Heart left ventricle (tissue), 13 donors: Measurements from ENCODE around the gene ZC2HC1C.

Experiments used
- CTCF ChIP-seq, 12 donors: fragments of 200-600 bp; sonication (generic) in 4 of 12; IDR thresholded peaks; one replicate each; pipeline versions ENCODE4 v1.5.0 to v1.8.0; 2018 to 2022; ENCODE audit warnings: antibody characterized with exemption in 12 of 12, mild to moderate bottlenecking in 5 of 12
- POLR2A ChIP-seq, 2 donors: fragments of 450-650 bp; IDR thresholded peaks; one replicate each; pipeline ENCODE4 v1.6.1; 2017; ENCODE audit warnings: antibody characterized with exemption in 2 of 2, mild to moderate bottlenecking in 2 of 2, moderate library complexity in 2 of 2
- donor health status: ischemic (EF 13 %, LVEDD 7.1; RV severe dilation, severe dysfunction).
- donor health status: DM: no; HTN: yes; CAD: no.
- donor health status: DM: no; HTN: no; CAD: no.
- donor health status: ischemic (EF 25% LVEDD 6.9; RV normal size, moderate dysfunction).
- donor health status: ischemic (EF 25% LVEDD 5.7; RV mildly dilated, moderate dysfunction).
- donor health status: ischemic (EF 35%, LVEDD 5.7; RV mildly dilated, moderate dysfunction).
- donor health status: nonischemic (EF 11% LVEDD 7.7; RV severe dilation, severe dysfunction).
- donor health status: DM: yes; HTN: yes; CAD: no.
- donor health status: PGD.
- donor health status: ischemic (EF 29% LVEDD 5.4; RV normal size, mild dysfunction).
- donor health status: nonischemic (EF 23%, LVEDD 6.1; RV moderate dilation, normal function).

DNA sequence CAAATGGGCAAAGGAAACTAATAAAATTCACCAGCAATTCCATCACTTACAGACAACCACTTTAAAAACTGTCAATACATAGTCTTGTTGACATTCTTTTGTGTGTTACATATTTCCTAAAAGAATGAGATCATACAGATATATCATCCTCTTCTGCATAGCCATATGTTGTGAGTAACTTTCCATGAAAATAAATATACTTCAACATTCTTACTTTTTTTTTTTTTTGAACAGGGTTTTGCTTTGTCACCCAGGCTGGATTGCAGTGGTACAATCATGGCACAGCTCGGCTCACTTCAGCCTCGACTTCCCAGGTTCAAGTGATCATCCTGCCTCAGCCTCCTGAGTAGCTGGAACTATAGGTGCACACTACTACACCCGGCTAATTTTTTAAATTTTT lies 20.9 kb downstream of the ZC2HC1C start:
- no peak for TF ChIP-seq CTCF (IDR thresholded peaks at IDR 0.05)
- TF ChIP-seq POLR2A (IDR thresholded peaks at IDR 0.05) = no peak
